GM21526 (cell line): ENCODE data around the gene MTO1.
"Not testable (repeated sequence)": the region's sequence is repeated elsewhere in the genome, so short reads cannot be mapped to it uniquely, and the experiment has no call there.

Experiments
- ATAC-seq: cut with Tn5 transposase; IDR thresholded peaks from one replicate; pipeline ENCODE4 v1.9.1; 2021; ENCODE audit warnings: moderate library complexity; ENCODE audit not compliant: unreplicated experiment, low FRiP score

MTO1 gene

GRCh38 chr6:73503027-73503772 is 41.7 kb downstream of the MTO1 start:
- no peak for ATAC-seq

- ATAC-seq: no peak
Observed at GRCh38 chr6:73504160-73504559, 42.6 kb downstream of the MTO1 start.

- no peak for ATAC-seq
Observed at GRCh38 chr6:73505142-73505541, 43.6 kb downstream of the MTO1 start.

DNA sequence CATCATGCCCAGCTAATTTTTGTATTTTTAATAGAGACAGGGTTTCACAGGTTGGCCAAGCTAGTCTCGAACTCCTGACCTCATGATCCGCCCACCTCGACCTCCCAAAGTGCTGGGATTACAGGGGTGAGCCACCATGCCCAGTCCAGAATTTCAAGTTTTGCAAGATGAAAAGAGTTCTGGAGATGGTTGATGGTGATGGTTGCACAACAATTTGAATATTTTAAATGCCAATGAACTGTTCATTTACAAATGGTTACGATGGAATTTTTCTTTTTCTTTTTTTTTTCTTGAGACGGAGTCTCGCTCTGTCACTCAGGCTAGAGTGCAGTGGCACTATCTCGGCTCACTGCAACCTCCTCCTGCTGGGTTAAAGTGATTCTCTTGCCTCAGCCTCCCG is 44.2 kb downstream of the MTO1 start:
- not testable (repeated sequence) for ATAC-seq

DNA sequence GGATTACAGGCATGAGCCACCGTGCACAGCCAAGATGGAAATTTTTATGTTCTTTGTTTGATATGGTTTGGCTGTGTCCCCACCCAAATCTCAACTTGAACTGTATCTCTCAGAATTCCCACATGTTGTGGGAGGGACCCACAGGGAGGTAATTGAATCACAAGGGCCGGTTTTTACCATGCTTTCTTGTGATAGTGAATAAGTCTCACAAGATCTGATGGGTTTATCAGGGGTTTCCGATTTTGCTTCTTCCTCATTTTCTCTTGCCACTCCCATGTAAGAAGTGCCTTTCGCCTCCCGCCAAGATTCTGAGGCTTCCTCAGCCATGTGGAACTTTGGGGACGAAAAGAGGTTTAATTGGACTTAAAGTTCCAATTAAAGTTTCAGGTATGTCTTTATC is 44.7 kb downstream of the MTO1 start:
- no peak for ATAC-seq

- no peak for ATAC-seq
Observed at GRCh38 chr6:73508776-73509175, 47.2 kb downstream of the MTO1 start.

- no peak for ATAC-seq
Observed at GRCh38 chr6:73509851-73510250, 48.3 kb downstream of the MTO1 start.

DNA sequence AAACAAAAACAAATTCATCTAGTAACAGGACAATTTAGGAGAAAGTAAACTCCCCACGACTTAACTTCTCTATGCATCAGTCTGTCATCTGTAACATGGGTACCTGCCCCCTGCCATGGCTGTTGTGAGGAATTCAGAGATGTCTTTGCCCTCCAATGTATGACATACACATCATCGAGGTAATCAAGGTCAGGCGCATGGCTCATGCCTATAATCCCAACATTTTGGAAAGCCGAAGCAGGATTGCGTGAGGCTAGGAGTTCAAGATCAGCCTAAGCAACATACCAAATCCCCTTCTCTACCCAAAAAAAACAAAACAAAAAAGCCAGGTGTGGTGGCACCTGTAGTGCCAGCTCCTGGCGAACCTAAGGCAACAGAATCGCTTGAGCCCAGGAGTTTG is 50.3 kb downstream of the MTO1 start:
- ATAC-seq: no peak

- ATAC-seq: no peak
Observed at GRCh38 chr6:73513496-73513854, 51.9 kb downstream of the MTO1 start.

DNA sequence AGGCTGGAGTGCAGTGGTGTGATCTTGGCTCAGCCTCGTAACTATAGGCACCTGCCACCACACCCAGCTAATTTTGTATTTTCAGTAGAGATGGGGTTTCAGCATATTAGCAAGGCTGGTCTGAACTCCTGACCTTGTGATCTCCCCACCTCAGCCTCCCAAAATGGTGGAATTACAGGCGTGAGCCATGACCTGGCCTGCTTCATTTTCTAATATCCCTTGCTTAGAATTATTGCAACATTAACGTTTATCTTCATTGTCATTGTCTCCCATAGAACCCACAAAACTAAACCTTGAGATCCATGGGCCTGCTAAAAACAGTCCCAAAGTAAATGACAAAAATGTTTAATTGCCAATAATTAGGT is 53.2 kb downstream of the MTO1 start:
- ATAC-seq: no peak

DNA sequence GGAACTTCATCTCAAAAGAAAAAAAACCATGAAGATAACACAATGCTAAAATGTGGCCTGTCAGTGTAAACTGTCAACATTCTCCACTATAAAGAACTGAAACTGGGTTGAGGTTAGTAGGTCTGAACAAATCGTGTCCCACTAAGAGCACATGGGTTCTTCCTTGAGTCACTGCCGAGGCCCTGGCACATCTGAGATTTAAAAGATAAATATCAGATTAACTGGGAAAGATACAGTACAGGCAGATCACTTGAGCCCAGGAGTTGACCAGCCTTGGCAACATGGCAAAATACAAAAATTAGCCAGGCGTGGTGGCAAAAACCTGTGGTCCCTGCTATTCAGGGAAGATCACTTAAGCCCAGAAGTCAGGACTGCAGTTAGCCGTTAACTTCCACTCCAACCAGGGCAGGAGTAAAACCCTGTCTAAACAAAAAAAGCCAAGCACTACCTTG is 53.7 kb downstream of the MTO1 start:
- peak; percentile 49 for ATAC-seq

DNA sequence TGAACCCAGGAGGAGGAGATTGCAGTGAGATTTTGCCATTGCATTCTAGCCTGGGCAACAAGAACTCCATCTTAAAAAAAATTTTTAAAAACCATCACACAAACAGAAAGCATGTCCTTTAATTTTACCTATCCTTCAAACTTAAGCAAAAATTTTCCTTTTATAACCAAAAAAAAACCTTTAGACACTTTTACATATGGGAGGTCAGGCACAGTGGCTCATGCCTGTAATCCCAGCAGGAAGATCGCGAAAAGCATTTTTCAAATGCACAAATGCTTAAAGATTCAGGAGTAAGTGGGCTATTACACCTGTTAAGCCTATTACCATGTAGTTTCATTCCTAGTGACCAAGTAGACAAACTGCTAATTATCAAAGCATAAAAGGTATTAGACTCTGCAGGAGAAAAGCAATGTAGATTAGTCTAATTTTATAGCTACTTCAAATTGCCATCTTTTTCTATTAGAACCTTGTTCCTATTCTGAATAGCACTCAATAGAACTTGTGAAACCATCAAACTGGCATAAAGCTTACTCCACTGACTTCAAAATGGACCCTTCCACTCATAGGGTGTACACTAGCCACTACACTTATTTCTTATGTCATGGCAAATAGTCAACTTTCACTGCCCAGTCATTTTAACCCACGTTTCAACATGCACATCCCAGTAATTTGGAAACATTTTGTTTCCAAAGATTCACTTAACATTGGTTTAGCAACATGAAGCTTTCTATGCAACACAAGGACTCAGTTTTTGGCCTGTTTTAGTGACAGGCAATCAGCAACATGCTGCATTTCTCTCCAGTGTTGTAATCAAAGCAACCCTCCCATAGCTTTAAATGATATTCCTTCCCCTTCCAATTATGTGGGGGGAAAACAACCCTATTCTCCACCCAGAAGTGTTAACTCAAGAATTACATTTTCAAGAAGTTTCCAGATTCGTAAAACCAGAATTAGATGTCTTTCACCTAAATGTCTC is 55.3 kb downstream of the MTO1 start:
- no peak for ATAC-seq

- ATAC-seq: not testable (repeated sequence)
Observed at GRCh38 chr6:73518100-73518981, 56.8 kb downstream of the MTO1 start.

GRCh38 chr6:73518982-73519881 is 57.7 kb downstream of the MTO1 start:
- not testable (repeated sequence) for ATAC-seq

- no peak for ATAC-seq
Observed at GRCh38 chr6:73519926-73520687, 58.6 kb downstream of the MTO1 start.

GRCh38 chr6:73520688-73521350 is 59.3 kb downstream of the MTO1 start, which contains the start of gene EEF1A1:
EEF1A1 (minus strand) TSS chr6:73521032; CDS start chr6:73520026, 1,006 bp downstream.
- ATAC-seq: peak; percentile 60

GRCh38 chr6:73521351-73521985 is 59.9 kb downstream of the MTO1 start:
- peak; percentile 22 for ATAC-seq
